ENCODE results near the gene OPN3.

DNA sequence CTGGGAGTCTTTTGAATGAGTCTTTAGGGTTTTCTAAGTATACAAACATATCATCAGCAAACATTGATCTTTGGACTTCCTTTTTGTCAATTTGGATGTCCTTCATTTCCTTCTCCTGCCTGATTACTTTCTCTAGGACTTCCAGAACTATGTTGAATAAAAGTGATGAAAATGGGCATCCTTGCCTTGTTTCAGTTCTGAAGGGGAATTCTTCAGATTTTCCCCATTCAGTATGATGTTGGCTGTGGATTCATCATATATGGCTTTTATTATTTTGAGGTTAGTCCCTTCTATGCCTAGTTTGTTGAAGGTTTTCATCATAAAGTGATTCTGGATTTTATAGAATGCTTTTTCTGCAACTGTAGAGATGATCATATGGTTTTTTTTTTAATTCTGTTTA, 66.0 kb downstream of the OPN3 start:
- no peak for TF ChIP-seq POLR2A (IDR thresholded peaks at IDR 0.05)
- TF ChIP-seq CTCF (IDR thresholded peaks at IDR 0.05) = no peak

Measured in breast epithelium (tissue), 3 donors.